GM21515 (cell line): ENCODE results near the gene SF3B3.
A peak's percentile ranks its signal among the peaks of the same experiment; 100 is the strongest.

ENCODE experiments used
- ATAC-seq: cut with Tn5 transposase; IDR thresholded peaks from one replicate; pipeline ENCODE4 v1.9.1; 2021; ENCODE audit not compliant: unreplicated experiment

SF3B3 gene

GRCh38 chr16:70523743-70524398, at the start of gene SF3B3:
TSS of gene SF3B3 (plus strand) at chr16:70523816. CDS start at chr16:70526657, 2,841 bp downstream.
- ATAC-seq: peak; percentile 41

GRCh38 chr16:70474320-70475053, 49.1 kb upstream of the SF3B3 start:
- ATAC-seq: no peak

- ATAC-seq: no peak
These were observed 48.4 kb upstream of the SF3B3 start for GRCh38 chr16:70475054-70475871.

- peak; percentile 71 for ATAC-seq
These were observed 47.2 kb upstream of the SF3B3 start for GRCh38 chr16:70476272-70477020.

- no peak for ATAC-seq
These were observed 45.4 kb upstream of the SF3B3 start for GRCh38 chr16:70478169-70478568.

GRCh38 chr16:70478912-70479341, 44.7 kb upstream of the SF3B3 start:
- ATAC-seq: no peak

GRCh38 chr16:70480127-70481105, 43.2 kb upstream of the SF3B3 start:
- no peak for ATAC-seq

GRCh38 chr16:70481929-70482536, 41.6 kb upstream of the SF3B3 start:
- ATAC-seq: no peak

GRCh38 chr16:70482624-70483023, 41.0 kb upstream of the SF3B3 start:
- no peak for ATAC-seq

GRCh38 chr16:70483426-70483825, 40.2 kb upstream of the SF3B3 start:
- ATAC-seq: no peak

GRCh38 chr16:70484867-70485266, 38.7 kb upstream of the SF3B3 start:
- ATAC-seq: no peak

GRCh38 chr16:70490261-70490660, 33.4 kb upstream of the SF3B3 start:
- ATAC-seq: no peak

GRCh38 chr16:70493802-70494201, 29.8 kb upstream of the SF3B3 start:
- ATAC-seq: no peak

GRCh38 chr16:70494202-70494770, 29.3 kb upstream of the SF3B3 start:
- no peak for ATAC-seq

- no peak for ATAC-seq
These were observed 28.8 kb upstream of the SF3B3 start for GRCh38 chr16:70494777-70495176.

GRCh38 chr16:70495425-70496182, 28.0 kb upstream of the SF3B3 start:
- no peak for ATAC-seq

GRCh38 chr16:70496513-70496912, 27.1 kb upstream of the SF3B3 start:
- no peak for ATAC-seq

- ATAC-seq: no peak
These were observed 14.9 kb upstream of the SF3B3 start for GRCh38 chr16:70508752-70509151.
